Measurements from ENCODE around the gene CCT3. TPM values are rescaled to one million over a fixed set of nuclear protein-coding genes. Genes with fewer than 3 reads are reported as not detected.

Gene CCT3
- total RNA-seq = 100 to 1,000 TPM; 379 to 388 TPM

- ATAC-seq (peak; percentile 95), DNase-seq (peak; percentile 99)
- Mint-ChIP-seq H3K4me3 (peak within 1 kb of the TSS; percentile 98), H3K36me3 (ENCODE audit: low read depth) (peaks cover 40% of the 10 kb centered on the region), H3K27ac (peak within 1 kb of the TSS; percentile 99), H3K4me1 (ENCODE audit: low read depth) (peaks cover 27% of the 10 kb centered on the region), H3K27me3 (no peaks in the 10 kb centered on the region), H3K9me3 (no peaks in the 10 kb centered on the region)
- POLR2A ChIA-PET = interaction anchor here (1.1 to 2.6 kb wide), 3 partner anchors 43 to 144 kb away, joined by 3 to 26 read pairs (median 3); partner anchors contain the start of genes GLMP, SMG5 and TMEM79
- TF ChIP-seq CTCF (IDR thresholded peaks at IDR 0.05) = no peak
- intact Hi-C loops (cut with micrococcal nuclease) = no loop called here
- CTCF ChIA-PET = interaction anchor here (0.6 to 3.7 kb wide), 6 partner anchors 14 to 274 kb away, joined by 3 to 24 read pairs (median 3); partner anchors contain the start of genes SMG5 and TMEM79
Measured at GRCh38 chr1:156338180-156338976, at the start of gene CCT3, which contains the start of gene TSACC. TSS of gene CCT3 (minus strand) at chr1:156338292. CDS start at chr1:156338184, 108 bp downstream. TSS of gene TSACC (plus strand) at chr1:156338526. CDS start at chr1:156339758, 1,232 bp downstream.

GRCh38 chr1:156387870-156388173, 49.7 kb upstream of the CCT3 start:
- Mint-ChIP-seq H3K36me3 (ENCODE audit: low read depth) (no peaks in the 10 kb centered on the region), H3K4me3 (no peak overlapping the region), H3K4me1 (ENCODE audit: low read depth) (peaks cover 4% of the 10 kb centered on the region), H3K9me3 (no peaks in the 10 kb centered on the region), H3K27ac (no peak overlapping the region), H3K27me3 (peaks cover 37% of the 10 kb centered on the region)
- DNase-seq (no peak), ATAC-seq (no peak)
- ChIA-PET POLR2A (interaction anchor here (1.5 kb wide), 1 partner anchor 58 kb away, joined by 5 read pairs; no protein-coding TSS in a partner anchor), CTCF (interaction anchor here (2.8 to 8.6 kb wide), 4 partner anchors 29 to 226 kb away, joined by 25 to 420 read pairs (median 124); no protein-coding TSS in a partner anchor)
- intact Hi-C loops (cut with micrococcal nuclease) = loop anchor here (5.0 kb wide), 1 partner anchor 219 kb away; no protein-coding TSS in a partner anchor
- no peak for TF ChIP-seq CTCF (IDR thresholded peaks at IDR 0.05)

GRCh38 chr1:156386949-156387869, 49.1 kb upstream of the CCT3 start:
- no peak overlapping the region for H3K4me3 Mint-ChIP-seq
- H3K27me3 Mint-ChIP-seq = peaks cover 37% of the 10 kb centered on the region
- peaks cover 4% of the 10 kb centered on the region for H3K4me1 Mint-ChIP-seq (ENCODE audit: low read depth)
- intact Hi-C loops (cut with micrococcal nuclease) = loop anchor here (5.0 kb wide), 1 partner anchor 220 kb away; no protein-coding TSS in a partner anchor
- no peak for TF ChIP-seq CTCF (IDR thresholded peaks at IDR 0.05)
- H3K36me3 Mint-ChIP-seq (ENCODE audit: low read depth) = no peaks in the 10 kb centered on the region
- CTCF ChIA-PET = interaction anchor here (1.0 to 8.6 kb wide), 20 partner anchors 9 to 303 kb away, joined by 4 to 420 read pairs (median 28); partner anchors contain the start of genes BCAN, GPATCH4 and RHBG
- H3K9me3 Mint-ChIP-seq = no peaks in the 10 kb centered on the region
- no peak for ATAC-seq
- H3K27ac Mint-ChIP-seq = no peak overlapping the region
- DNase-seq = no peak
- POLR2A ChIA-PET = interaction anchor here (1.5 to 1.9 kb wide), 3 partner anchors 32 to 58 kb away, joined by 5 to 7 read pairs (median 6); no protein-coding TSS in a partner anchor

- intact Hi-C loops (cut with micrococcal nuclease) = loop anchor here (5.0 kb wide), 1 partner anchor 221 kb away; no protein-coding TSS in a partner anchor
- POLR2A ChIA-PET = interaction anchor here (0.7 to 1.9 kb wide), 11 partner anchors 14 to 226 kb away, joined by 3 to 10 read pairs (median 4); no protein-coding TSS in a partner anchor
- peaks cover 34% of the 10 kb centered on the region for H3K27me3 Mint-ChIP-seq
- no peaks in the 10 kb centered on the region for H3K9me3 Mint-ChIP-seq
- no peak overlapping the region for H3K27ac Mint-ChIP-seq
- CTCF ChIA-PET = interaction anchor here (0.6 to 8.6 kb wide), 82 partner anchors 7 to 451 kb away, joined by 3 to 420 read pairs (median 6); partner anchors contain the start of genes BCAN, GPATCH4, HAPLN2 and RHBG
- DNase-seq (no peak), ATAC-seq (no peak)
- no peaks in the 10 kb centered on the region for H3K36me3 Mint-ChIP-seq (ENCODE audit: low read depth)
- H3K4me1 Mint-ChIP-seq (ENCODE audit: low read depth) = peaks cover 4% of the 10 kb centered on the region
- no peak overlapping the region for H3K4me3 Mint-ChIP-seq
- TF ChIP-seq CTCF (IDR thresholded peaks at IDR 0.05) = no peak
Measured at GRCh38 chr1:156386134-156386901, 48.2 kb upstream of the CCT3 start.
